Esophagus squamous epithelium (tissue), 4 donors: ENCODE results near the gene RHOH.
"Not testable (repeated sequence)": the region's sequence is repeated elsewhere in the genome, so short reads cannot be mapped to it uniquely, and the experiment has no call there.

ENCODE experiments used
- CTCF ChIP-seq, 6 experiments: fragments of 450-650 bp in 4 of 6; fragments of 200-600 bp in 2 of 6; sonication (generic) in 2 of 6; IDR thresholded peaks; one replicate each; pipeline ENCODE4 v1.5.1; 2016 to 2019; ENCODE audit warnings: antibody characterized with exemption in 6 of 6, mild to moderate bottlenecking in 4 of 6, moderate library complexity in 4 of 6
- POLR2A ChIP-seq, 4 donors: fragments of 450-650 bp; IDR thresholded peaks; one replicate each; pipeline ENCODE4 v1.6.1; 2017; ENCODE audit warnings: antibody characterized with exemption in 4 of 4, mild to moderate bottlenecking in 4 of 4, moderate library complexity in 3 of 4

GRCh38 chr4:40282857-40283256 is 86.0 kb downstream of the RHOH start:
- TF ChIP-seq CTCF, POLR2A (IDR thresholded peaks at IDR 0.05): not testable (repeated sequence)
